Measurements from ENCODE around the gene ISM1. TPM values are rescaled to one million over a fixed set of nuclear protein-coding genes. Genes with fewer than 3 reads are reported as not detected.

The ISM1 gene
- total and polyA plus RNA-seq, 2 of the 13 experiments (the other 11 are each of a cell fraction or from before 2014, with no cell fraction given), result 0.40 to 1.4 TPM

- no peak for TF ChIP-seq ZFP36L1 (CRISPR knock-in tag; IDR thresholded peaks at IDR 0.05)
- TF ChIP-seq ZNF124 (CRISPR knock-in tag; IDR thresholded peaks at IDR 0.05), result no peak
- TF ChIP-seq KAT2B (IDR thresholded peaks at IDR 0.05; ENCODE audit: borderline replicate concordance, low read depth, low read length), result no peak
- TF ChIP-seq THAP11 (CRISPR knock-in tag; IDR thresholded peaks at IDR 0.05), result peak; percentile 25; the same call in 1 of the 2 replicates
- peak; percentile 56 for TF ChIP-seq FOSL2 (CRISPR knock-in tag; IDR thresholded peaks at IDR 0.05)
- TF ChIP-seq ZNF619 (CRISPR knock-in tag; IDR thresholded peaks at IDR 0.05), result no peak
- no peak for TF ChIP-seq AHDC1 (CRISPR knock-in tag; IDR thresholded peaks at IDR 0.05; ENCODE audit: borderline replicate concordance)
- no peak for TF ChIP-seq HOXA5 (CRISPR knock-in tag; IDR thresholded peaks at IDR 0.05)
- TF ChIP-seq ZNF280B (CRISPR knock-in tag; IDR thresholded peaks at IDR 0.05; ENCODE audit: borderline replicate concordance), result no peak
- no peak for TF ChIP-seq ZNF383 (CRISPR knock-in tag; IDR thresholded peaks at IDR 0.05; ENCODE audit: borderline replicate concordance)
- 0 out of 2 replicates have a peak, but pooled peaks have one; percentile 47 for TF ChIP-seq ATF2 (CRISPR knock-in tag; IDR thresholded peaks at IDR 0.05)
- TF ChIP-seq ZFP90 (CRISPR knock-in tag; IDR thresholded peaks at IDR 0.05; ENCODE audit: borderline replicate concordance), result 0 out of 2 replicates have a peak, but pooled peaks have one; percentile 51
- TF ChIP-seq ZBTB38 (CRISPR knock-in tag; IDR thresholded peaks at IDR 0.05), result no peak
- TF ChIP-seq DPF2 (CRISPR knock-in tag; IDR thresholded peaks at IDR 0.05; ENCODE audit: borderline replicate concordance, low read depth), result no peak
- TF ChIP-seq BCL3 (CRISPR knock-in tag; IDR thresholded peaks at IDR 0.05), result no peak
- peak; percentile 41; the same call in 1 of the 2 replicates for TF ChIP-seq ZNF569 (CRISPR knock-in tag; IDR thresholded peaks at IDR 0.05; ENCODE audit: borderline replicate concordance)
- TF ChIP-seq MIER3 (CRISPR knock-in tag; IDR thresholded peaks at IDR 0.05; ENCODE audit: borderline replicate concordance), result peak; percentile 45; the same call in 1 of the 2 replicates
- peak; percentile 85; the same call in 1 of the 2 replicates for TF ChIP-seq ZNF614 (CRISPR knock-in tag; IDR thresholded peaks at IDR 0.05; ENCODE audit: borderline replicate concordance)
- no peak for TF ChIP-seq GPN1 (CRISPR knock-in tag; IDR thresholded peaks at IDR 0.05; ENCODE audit: borderline replicate concordance)
- TF ChIP-seq IKZF1 (IDR thresholded peaks at IDR 0.05), result no peak
- no peak for TF ChIP-seq TCF7L2 (IDR thresholded peaks at IDR 0.05; ENCODE audit: low read depth, low read length)
- no peak for TF ChIP-seq ZNF605 (CRISPR knock-in tag; IDR thresholded peaks at IDR 0.05)
Observed at GRCh38 chr20:13325033-13325432, 104.0 kb downstream of the ISM1 start (continued).

Data from HepG2 (cell line).